GM18907 (cell line): Measurements from ENCODE around the gene XPOT.
A peak's percentile ranks its signal among the peaks of the same experiment; 100 is the strongest.
"Not testable (repeated sequence)": the region's sequence is repeated elsewhere in the genome, so short reads cannot be mapped to it uniquely, and the experiment has no call there.

ENCODE experiments used
- ATAC-seq: cut with Tn5 transposase; IDR thresholded peaks from one replicate; pipeline ENCODE4 v1.9.1; 2021; ENCODE audit warnings: mild to moderate bottlenecking, moderate library complexity; ENCODE audit not compliant: unreplicated experiment

The XPOT gene

GRCh38 chr12:64403707-64404469, at the start of gene XPOT:
Gene XPOT (plus strand): TSS chr12:64404392. CDS start chr12:64410036, 5,644 bp downstream.
- ATAC-seq = peak; percentile 98

- not testable (repeated sequence) for ATAC-seq
Observed at GRCh38 chr12:64356209-64356608, 48.0 kb upstream of the XPOT start.

DNA sequence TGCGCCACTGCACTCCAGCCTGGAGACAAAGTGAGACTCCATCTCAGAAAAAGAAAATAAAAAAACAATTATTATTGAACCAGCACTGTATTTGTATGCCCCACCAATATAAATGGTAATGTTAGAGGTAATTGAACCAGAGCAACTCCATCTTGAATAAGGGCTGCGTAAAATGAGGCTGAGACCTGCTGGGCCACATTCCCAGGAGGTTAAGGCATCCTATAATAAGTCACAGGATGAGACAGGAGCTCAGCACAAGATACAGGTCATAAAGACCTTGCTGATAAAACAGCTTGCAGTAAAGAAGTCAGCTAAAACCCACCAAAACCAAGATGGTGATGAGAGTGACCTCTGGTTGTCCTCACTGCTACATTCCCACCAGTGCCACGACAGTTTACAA, 43.0 kb upstream of the XPOT start:
- not testable (repeated sequence) for ATAC-seq

DNA sequence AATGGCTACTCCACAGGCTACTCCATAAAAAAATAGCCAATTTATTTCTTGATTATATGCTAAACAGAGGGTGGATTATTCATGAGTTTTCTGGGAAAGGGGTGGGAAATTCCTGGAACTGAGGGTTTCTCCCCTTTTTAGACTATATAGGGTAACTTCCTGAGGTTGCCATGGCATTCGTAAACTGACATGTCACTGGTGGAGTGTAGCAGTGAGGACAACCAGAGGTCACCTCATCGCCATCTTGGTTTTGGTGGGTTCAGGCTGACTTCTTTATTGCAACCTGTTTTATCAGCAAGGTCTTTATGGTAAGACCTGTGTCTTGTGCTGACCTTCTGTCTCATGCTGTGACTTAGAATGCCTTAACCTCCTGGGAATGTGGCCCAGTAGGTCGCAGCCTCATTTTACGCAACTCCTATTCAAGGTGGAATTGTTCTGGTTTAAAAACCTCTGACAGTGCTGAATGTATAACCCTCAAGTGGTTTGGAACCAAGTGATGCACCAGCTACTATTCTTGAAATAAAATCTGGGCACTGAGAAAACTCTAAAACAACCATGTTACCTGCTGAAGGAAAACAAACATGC, 41.4 kb upstream of the XPOT start:
- no peak for ATAC-seq

DNA sequence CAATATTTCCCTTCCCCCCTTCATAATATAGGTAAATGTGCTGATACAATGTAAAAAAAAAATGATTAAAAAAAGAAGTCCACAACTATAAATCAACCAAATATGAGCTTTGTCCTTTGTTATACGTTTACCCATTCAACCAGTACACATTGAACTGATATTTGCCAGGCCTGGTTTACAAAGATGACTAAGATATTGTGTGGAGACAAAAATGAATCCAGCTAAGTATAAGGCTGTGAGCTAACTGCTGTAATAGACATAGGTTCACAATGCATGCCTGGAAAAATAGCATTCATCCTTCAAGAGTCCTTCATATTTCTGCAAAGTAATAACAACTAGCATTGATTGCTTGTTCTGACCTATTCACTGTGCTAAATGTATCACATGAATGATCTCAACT, 20.5 kb upstream of the XPOT start:
- no peak for ATAC-seq

- ATAC-seq = no peak
Observed at GRCh38 chr12:64385019-64385418, 19.2 kb upstream of the XPOT start.

DNA sequence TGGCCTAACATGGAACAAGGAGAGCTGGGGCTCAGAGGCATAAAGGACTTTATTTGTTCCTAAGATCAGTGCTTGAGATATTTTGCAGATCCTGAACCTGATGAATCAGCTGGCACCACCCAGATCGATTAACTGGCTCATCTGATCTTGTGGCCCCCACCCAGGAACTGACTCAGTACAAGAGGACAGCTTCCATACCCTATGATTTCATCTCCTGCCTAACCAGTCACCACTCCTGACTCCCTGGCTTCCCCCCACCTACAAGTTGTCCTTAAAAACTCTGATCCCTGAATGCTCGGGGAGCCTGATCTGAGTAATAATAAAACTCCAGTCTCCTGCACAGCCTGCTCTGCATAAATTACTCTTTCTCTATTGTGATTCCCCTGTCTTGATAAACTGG, 18.7 kb upstream of the XPOT start:
- ATAC-seq = no peak

DNA sequence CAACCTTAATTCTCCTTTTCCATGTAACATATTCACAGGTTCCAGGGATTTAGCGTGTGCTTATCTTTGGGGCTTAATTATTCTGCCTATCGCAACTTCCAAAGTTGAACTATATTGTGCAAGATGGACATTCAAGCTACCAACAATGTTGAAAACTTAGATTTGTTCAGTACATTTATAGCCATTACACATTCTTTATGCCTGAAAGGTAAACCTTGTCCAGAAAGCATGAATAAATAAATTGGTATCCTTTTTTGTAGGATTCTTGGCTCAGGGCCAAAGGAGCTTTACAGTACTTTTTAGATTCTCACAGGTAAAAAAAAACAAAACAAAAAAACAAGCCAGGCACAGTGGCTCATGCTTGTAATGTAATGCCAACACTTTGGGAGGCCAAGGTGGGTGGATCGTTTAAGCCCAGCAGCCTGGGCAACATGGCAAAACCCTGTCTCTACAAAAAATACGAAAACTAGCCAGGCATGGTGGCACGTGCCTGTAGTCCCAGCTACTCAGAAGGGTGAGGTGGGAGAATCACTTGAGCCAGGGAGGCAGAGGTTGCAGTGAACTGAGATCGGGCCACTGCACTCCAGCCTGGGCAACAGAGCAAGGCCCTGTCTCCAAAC, 16.9 kb upstream of the XPOT start:
- no peak for ATAC-seq

GRCh38 chr12:64389154-64389553, 15.0 kb upstream of the XPOT start:
- no peak for ATAC-seq

DNA sequence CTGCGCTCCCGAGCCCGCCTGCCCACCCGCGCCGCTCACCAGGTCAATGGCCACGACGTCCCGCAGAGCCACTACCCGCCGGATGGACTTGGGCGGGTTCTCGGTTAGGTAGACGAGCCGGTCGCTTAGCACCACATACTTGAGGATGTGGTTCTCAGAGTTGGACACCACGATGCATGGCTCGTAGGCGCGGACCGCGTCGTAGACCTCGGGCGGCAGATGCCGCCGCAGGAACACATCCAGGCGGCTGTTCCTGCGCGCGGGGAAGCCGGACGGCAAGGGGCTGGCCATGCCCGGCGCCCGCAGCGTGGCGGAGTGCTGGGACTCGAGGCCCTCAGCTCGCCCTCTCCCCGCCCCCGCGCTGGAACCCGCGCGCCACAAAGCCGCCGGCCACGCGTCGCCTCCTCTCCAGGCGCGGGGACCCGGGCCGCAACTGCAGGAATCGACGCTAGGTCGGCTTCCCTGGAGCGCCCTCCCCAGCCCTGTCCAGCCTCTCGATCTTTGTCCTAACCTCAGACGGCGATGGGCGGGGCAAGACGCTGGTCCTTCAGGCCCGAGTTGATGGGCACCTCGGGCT, 13.8 kb upstream of the XPOT start, which contains the start of gene C12orf56:
TSS of gene C12orf56 (minus strand) at position 484 of the 577 bp plus-strand sequence. CDS start at position 291, 193 bp downstream.
- ATAC-seq = no peak

- ATAC-seq = no peak
Observed at GRCh38 chr12:64392221-64392620, 12.0 kb upstream of the XPOT start.

- no peak for ATAC-seq
Observed at GRCh38 chr12:64395739-64396138, 8.5 kb upstream of the XPOT start.

DNA sequence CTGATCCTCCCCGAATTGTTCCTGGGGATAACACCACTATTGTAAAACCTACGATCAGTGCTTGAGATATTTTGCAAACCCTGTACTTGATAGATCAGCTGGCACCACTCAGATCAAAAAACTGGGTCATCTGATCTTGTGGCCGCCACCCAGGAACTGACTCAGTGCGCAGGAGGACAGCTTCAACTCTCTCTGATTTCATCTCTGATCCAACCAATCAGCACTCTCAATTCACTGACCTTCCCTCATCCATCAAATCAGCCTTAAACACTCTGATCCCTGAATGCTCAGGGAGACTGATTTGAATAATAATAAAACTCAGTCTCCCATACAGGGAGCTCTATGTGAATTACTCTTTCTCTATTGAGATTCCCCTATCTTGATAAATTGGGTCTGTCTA, 4.2 kb upstream of the XPOT start:
- no peak for ATAC-seq

DNA sequence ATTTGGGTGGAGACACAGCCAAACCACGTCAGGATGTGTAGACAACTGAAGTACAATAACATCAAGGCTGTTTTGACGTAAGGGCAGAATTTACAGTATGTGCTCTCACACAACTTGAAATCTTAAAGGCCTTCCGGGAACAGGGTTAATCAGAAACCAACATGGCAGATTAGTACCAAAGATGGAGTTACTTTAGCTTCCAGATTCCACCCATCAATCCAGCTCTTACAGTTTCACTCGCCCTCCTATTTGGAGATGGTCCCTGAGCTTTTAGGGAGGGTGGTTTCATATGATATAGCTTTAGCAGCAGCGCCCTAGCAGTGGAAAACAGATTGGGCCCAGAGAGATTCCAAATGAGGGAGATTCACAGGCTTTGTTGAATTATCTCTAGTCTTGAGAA, 2.0 kb upstream of the XPOT start:
- no peak for ATAC-seq

DNA sequence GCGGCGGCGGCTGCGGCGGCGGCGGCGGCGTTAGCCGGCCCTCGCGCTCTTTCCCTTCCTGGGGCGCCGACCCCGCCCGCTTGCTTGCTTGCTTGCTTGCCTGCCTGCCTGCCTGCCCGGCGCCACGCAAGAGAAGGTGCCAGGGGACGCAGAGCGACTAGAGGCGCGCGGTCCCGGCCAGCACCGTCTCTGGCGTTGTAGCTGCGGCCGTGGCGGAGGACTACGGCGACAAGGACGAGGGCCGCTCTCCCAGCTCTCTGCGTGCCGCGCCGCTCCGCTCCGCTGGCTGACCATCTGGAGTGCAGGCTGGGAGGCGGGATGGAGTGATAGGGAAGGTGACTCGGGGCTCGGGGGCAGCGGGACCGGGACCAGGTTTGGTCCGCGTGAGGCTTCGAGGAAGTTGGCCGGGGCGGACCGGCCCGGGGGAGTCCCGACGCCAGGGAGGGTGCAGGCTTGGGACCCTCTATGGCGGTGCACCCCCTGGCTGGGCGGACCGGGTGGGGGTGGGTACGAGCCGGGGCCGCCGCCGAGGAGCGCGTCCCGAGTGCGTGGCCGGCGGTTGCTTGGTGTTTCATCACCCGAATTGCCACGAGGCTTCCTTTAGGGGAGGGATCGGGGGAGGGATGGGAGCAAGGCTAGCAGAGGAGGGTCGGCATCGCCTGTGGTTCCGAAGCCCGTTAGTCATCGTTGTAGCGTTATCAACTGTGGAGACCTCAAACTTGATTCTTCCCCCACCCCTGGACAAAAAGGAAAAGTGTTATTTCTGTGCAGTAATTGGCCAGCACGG, 471 bp downstream of the XPOT start:
- ATAC-seq = peak; percentile 71

DNA sequence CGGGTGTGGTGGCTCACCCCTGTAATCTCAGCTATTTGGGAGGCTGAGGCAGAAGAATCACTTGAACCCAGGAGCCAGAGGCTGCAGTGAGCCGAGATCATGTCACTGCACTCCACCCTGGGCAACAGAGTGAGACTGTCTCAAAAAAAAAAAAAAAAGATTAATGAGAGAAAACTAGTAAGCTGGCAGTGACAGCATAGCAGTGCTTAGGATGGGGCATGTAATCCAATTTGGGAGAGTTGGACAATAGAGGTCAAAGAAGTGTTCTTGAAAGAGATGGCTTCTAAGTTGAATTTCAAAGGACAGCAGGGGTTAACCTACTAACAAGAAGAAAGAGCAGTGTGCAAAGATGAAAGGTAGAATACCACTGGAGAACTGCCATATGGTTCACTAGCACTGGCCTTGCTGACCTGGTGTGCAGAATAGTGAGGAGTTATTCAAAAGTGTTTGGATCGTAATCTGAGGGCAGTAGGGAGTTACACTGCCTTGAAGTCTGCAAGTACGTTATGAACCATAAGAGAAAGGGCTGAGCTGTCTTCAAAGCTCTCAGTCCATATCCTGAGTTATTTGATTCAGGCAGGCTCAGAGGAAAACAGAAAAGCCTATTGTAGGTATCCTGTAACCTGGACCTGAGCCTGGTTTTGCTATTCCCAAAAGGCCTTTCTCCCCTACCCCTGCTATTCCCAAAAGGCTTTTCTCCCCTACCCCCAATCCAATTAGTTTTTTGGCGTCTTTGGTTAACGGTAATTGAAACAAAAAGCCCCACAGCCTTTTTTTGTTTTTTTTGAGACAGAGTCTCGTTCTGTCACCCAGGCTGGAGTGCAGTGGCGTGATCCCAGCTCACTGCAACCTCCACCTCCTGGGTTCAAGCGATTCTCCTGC, 3.4 kb downstream of the XPOT start:
- ATAC-seq = no peak

DNA sequence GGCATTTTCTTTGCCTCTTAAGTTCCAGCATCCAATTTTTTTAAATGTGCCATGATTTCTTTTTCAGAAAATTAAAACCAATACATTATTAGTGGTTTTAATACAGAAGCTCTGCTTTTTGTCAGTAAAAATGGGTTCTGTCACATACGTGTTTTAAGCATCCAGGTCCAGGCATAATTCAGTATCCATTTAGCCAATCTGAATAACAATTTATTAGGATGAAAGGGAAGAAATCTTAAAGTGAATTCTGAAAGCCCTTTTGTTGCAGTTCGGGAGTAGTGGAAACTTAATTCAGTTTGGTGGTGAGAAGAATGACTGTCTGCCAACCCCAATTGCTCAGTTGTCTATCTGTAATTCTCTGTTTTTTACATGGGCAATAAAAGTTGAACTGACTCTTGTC, 7.2 kb downstream of the XPOT start:
- ATAC-seq = no peak

DNA sequence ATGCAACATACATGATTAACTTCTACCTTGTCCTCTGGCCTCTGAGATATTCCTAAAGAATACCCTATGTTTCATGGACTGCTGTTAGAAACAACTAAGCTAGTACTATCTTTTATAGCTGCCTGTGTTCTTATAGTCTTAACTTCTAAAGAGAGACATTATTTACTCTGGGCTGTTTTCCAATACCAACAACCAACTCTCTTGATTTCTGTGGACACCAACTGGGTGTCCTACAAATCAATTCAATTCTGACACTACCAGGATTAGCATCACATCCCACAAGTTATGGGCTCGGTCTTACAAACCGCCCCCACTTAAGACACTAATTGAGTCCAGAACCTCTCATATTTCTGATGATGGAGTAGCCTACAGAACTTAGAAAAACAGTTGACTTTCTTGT, 8.3 kb downstream of the XPOT start:
- ATAC-seq = no peak

- no peak for ATAC-seq
Observed at GRCh38 chr12:64413884-64414283, 9.7 kb downstream of the XPOT start.

- no peak for ATAC-seq
Observed at GRCh38 chr12:64418209-64418608, 14.0 kb downstream of the XPOT start.
